HEK293 (cell line): ENCODE results near the gene TNKS2.

ENCODE experiments used
- EGR2 ChIP-seq: fragments of 450-650 bp; formaldehyde crosslinking; IDR thresholded peaks from 2 replicates; pipeline ENCODE4 v1.5.1; 2016; ENCODE audit warnings: low read depth, missing biosample characterization, missing genetic modification characterization
- FEZF1 ChIP-seq: fragments of 450-650 bp; formaldehyde crosslinking; IDR thresholded peaks from 2 replicates; pipeline ENCODE4 v1.5.1; 2016; ENCODE audit warnings: missing biosample characterization, missing genetic modification characterization
- GLI4 ChIP-seq: fragments of 450-650 bp; formaldehyde crosslinking; IDR thresholded peaks from 2 replicates; pipeline ENCODE4 v1.5.1; 2016; ENCODE audit warnings: missing biosample characterization, missing genetic modification characterization
- KLF8 ChIP-seq: fragments of 450-650 bp; formaldehyde crosslinking; IDR thresholded peaks from 2 replicates; pipeline ENCODE4 v1.5.1; 2016; ENCODE audit warnings: missing biosample characterization, missing genetic modification characterization
- MYNN ChIP-seq: fragments of 450-650 bp; formaldehyde crosslinking; IDR thresholded peaks from 2 replicates; pipeline ENCODE4 v1.5.1; 2016; ENCODE audit warnings: missing biosample characterization, missing genetic modification characterization, borderline replicate concordance
- OSR2 ChIP-seq: fragments of 450-650 bp; formaldehyde crosslinking; IDR thresholded peaks from 2 replicates; pipeline ENCODE4 v1.5.1; 2016; ENCODE audit warnings: missing biosample characterization, missing genetic modification characterization
- PRDM1 ChIP-seq: fragments of 450-650 bp; formaldehyde crosslinking; IDR thresholded peaks from 2 replicates; pipeline ENCODE4; 2016; ENCODE audit warnings: missing biosample characterization, missing genetic modification characterization
- REPIN1 ChIP-seq: fragments of 450-650 bp; formaldehyde crosslinking; IDR thresholded peaks from 2 replicates; pipeline ENCODE4 v1.5.1; 2017; ENCODE audit warnings: missing biosample characterization, missing genetic modification characterization, low read depth
- SETDB1 ChIP-seq: IDR thresholded peaks from one replicate; pipeline ENCODE4 v1.6.1; 2017; ENCODE audit warnings: mild to moderate bottlenecking, low read length, moderate library complexity, mixed read lengths; ENCODE audit not compliant: insufficient read length
- SP2 ChIP-seq: fragments of 450-650 bp; formaldehyde crosslinking; IDR thresholded peaks from 2 replicates; pipeline ENCODE4 v1.5.1; 2016; ENCODE audit warnings: missing biosample characterization, missing genetic modification characterization
- SP3 ChIP-seq: fragments of 450-650 bp; formaldehyde crosslinking; IDR thresholded peaks from 2 replicates; pipeline ENCODE4 v1.5.1; 2016; ENCODE audit warnings: missing biosample characterization, missing genetic modification characterization
- TRIM28 ChIP-seq: IDR thresholded peaks from 2 replicates; pipeline ENCODE4 v1.6.1; 2011; ENCODE audit warnings: low read length, control low read depth, borderline replicate concordance
- ZFP3 ChIP-seq: fragments of 450-650 bp; formaldehyde crosslinking; IDR thresholded peaks from 2 replicates; pipeline ENCODE4 v1.5.1; 2016; ENCODE audit warnings: low read depth, missing biosample characterization, missing genetic modification characterization
- ZNF155 ChIP-seq: fragments of 450-650 bp; formaldehyde crosslinking; IDR thresholded peaks from 2 replicates; pipeline ENCODE4 v1.5.1; 2016; ENCODE audit warnings: missing biosample characterization, missing genetic modification characterization
- ZNF169 ChIP-seq: fragments of 450-650 bp; formaldehyde crosslinking; IDR thresholded peaks from 2 replicates; pipeline ENCODE4 v1.5.1; 2016; ENCODE audit warnings: missing biosample characterization, missing genetic modification characterization
- ZNF184 ChIP-seq: fragments of 450-650 bp; IDR thresholded peaks from 2 replicates; pipeline ENCODE4 v1.5.1; 2018; ENCODE audit warnings: missing biosample characterization, mild to moderate bottlenecking, missing genetic modification characterization
- ZNF19 ChIP-seq: fragments of 450-650 bp; formaldehyde crosslinking; IDR thresholded peaks from 2 replicates; pipeline ENCODE4; 2016; ENCODE audit warnings: missing biosample characterization, missing genetic modification characterization, low read depth
- ZNF274 ChIP-seq, 2 experiments: fragments of 200-500 bp in 1 of 2; fragments of 450-650 bp in 1 of 2; sonication (Bioruptor generic) in 1 of 2; formaldehyde crosslinking in 1 of 2; IDR thresholded peaks; 2 replicates each; pipeline versions ENCODE4 v1.5.1 to v1.6.1; 2014 to 2016; ENCODE audit warnings: borderline replicate concordance in 1 of 2, inconsistent platforms in 1 of 2, low read length in 1 of 2, missing biosample characterization in 1 of 2, missing genetic modification characterization in 1 of 2
- ZNF324 ChIP-seq: fragments of 450-650 bp; formaldehyde crosslinking; IDR thresholded peaks from 2 replicates; pipeline ENCODE4 v1.5.1; 2016; ENCODE audit warnings: missing biosample characterization, missing genetic modification characterization
- ZNF341 ChIP-seq: fragments of 450-650 bp; formaldehyde crosslinking; IDR thresholded peaks from 2 replicates; pipeline ENCODE4; 2016; ENCODE audit warnings: low read depth, missing biosample characterization, missing genetic modification characterization
- ZNF404 ChIP-seq: fragments of 450-650 bp; formaldehyde crosslinking; IDR thresholded peaks from 2 replicates; pipeline ENCODE4 v1.5.1; 2017; ENCODE audit warnings: missing biosample characterization, missing genetic modification characterization
- ZNF426 ChIP-seq: fragments of 450-650 bp; formaldehyde crosslinking; IDR thresholded peaks from 2 replicates; pipeline ENCODE4 v1.5.1; 2017; ENCODE audit warnings: missing biosample characterization, missing genetic modification characterization, mild to moderate bottlenecking, inconsistent platforms, moderate library complexity
- ZNF544 ChIP-seq: fragments of 450-650 bp; formaldehyde crosslinking; IDR thresholded peaks from 2 replicates; pipeline ENCODE4 v1.5.0; 2017; ENCODE audit warnings: missing biosample characterization, missing genetic modification characterization
- ZNF558 ChIP-seq: fragments of 450-650 bp; formaldehyde crosslinking; IDR thresholded peaks from 2 replicates; pipeline ENCODE4 v1.5.1; 2016; ENCODE audit warnings: missing biosample characterization, missing genetic modification characterization
- ZNF561 ChIP-seq: fragments of 450-650 bp; IDR thresholded peaks from 2 replicates; pipeline ENCODE4 v1.5.1; 2018; ENCODE audit warnings: missing biosample characterization, missing genetic modification characterization, borderline replicate concordance
- ZNF596 ChIP-seq: fragments of 450-650 bp; IDR thresholded peaks from 2 replicates; pipeline ENCODE4 v1.5.0; 2018; ENCODE audit warnings: missing biosample characterization, mild to moderate bottlenecking, missing genetic modification characterization, moderate library complexity
- ZNF768 ChIP-seq: fragments of 450-650 bp; formaldehyde crosslinking; IDR thresholded peaks from 2 replicates; pipeline ENCODE4 v1.5.1; 2018; ENCODE audit warnings: missing biosample characterization, mild to moderate bottlenecking, missing genetic modification characterization
- ZSCAN16 ChIP-seq: fragments of 450-650 bp; formaldehyde crosslinking; IDR thresholded peaks from 2 replicates; pipeline ENCODE4 v1.5.1; 2016; ENCODE audit warnings: missing biosample characterization, missing genetic modification characterization
- ZSCAN23 ChIP-seq: fragments of 450-650 bp; formaldehyde crosslinking; IDR thresholded peaks from 2 replicates; pipeline ENCODE4 v1.5.1; 2016; ENCODE audit warnings: missing biosample characterization, missing genetic modification characterization
- TF ChIP-seq, protein P1 (sequence below): fragments of 450-650 bp; formaldehyde crosslinking; IDR thresholded peaks from 2 replicates; pipeline ENCODE4; 2016; ENCODE audit warnings: missing biosample characterization, missing genetic modification characterization
- TF ChIP-seq, protein P2 (sequence below): IDR thresholded peaks from 2 replicates; pipeline ENCODE4 v1.6.1; 2011; ENCODE audit warnings: mild to moderate bottlenecking, low read depth, low read length, borderline replicate concordance
- TF ChIP-seq, protein P3 (sequence below): fragments of 450-650 bp; formaldehyde crosslinking; IDR thresholded peaks from 2 replicates; pipeline ENCODE4 v1.5.1; 2016; ENCODE audit warnings: missing biosample characterization, missing genetic modification characterization, low read depth
- TF ChIP-seq, protein P4 (sequence below): fragments of 450-650 bp; formaldehyde crosslinking; IDR thresholded peaks from 2 replicates; pipeline ENCODE4 v1.5.1; 2016; ENCODE audit warnings: missing biosample characterization, missing genetic modification characterization
- TF ChIP-seq, protein P5 (sequence below): fragments of 450-650 bp; formaldehyde crosslinking; conservative IDR thresholded peaks from 2 replicates; pipeline ENCODE4 v1.5.1; 2016; ENCODE audit warnings: low read depth, missing biosample characterization, missing genetic modification characterization

TNKS2 gene

DNA sequence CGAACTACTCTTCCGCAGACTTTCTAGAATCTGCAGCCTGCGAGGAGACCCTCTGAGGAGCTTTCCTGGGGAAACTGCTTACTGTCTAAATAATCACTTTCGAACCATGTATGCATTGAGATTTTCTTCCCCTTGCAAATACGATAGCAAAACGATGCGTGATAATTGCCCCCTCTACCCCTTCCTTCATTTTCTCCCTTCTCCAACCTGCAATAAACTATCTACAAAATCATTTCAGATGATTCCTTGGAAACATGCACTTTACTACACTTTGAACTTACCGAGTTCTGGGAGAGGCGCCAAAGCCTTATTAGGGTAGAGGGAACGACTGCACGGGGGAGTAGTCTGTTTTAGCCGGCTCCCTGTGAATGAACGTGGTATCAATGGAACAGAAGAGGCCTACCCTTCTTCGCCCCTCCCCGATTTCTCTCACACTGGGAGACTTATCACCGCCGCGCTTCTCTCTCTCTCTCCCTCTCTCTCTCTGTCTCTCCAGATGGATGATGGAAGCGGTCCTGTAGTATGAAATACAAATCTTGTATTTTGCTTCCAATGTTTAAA is 111.0 kb downstream of the TNKS2 start, which contains the start of gene FGFBP3 (continued):
- TF ChIP-seq, protein P1, sequence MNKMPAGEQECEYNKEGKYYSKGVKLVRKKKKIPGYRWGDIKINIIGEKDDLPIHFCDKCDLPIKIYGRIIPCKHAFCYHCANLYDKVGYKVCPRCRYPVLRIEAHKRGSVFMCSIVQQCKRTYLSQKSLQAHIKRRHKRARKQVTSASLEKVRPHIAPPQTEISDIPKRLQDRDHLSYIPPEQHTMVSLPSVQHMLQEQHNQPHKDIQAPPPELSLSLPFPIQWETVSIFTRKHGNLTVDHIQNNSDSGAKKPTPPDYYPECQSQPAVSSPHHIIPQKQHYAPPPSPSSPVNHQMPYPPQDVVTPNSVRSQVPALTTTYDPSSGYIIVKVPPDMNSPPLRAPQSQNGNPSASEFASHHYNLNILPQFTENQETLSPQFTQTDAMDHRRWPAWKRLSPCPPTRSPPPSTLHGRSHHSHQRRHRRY (tag by site-specific recombination): no peak
- TF ChIP-seq ZNF169 (no peak), ZNF341 (peak; percentile 56; the same call in 1 of the 2 replicates), ZNF324 (tag by site-specific recombination) (0 out of 2 replicates have a peak, but pooled peaks have one; percentile 2), REPIN1 (tag by site-specific recombination) (no peak), EGR2 (tag by site-specific recombination) (no peak), KLF8 (tag by site-specific recombination) (no peak), ZNF274 (IDR thresholded peaks at IDR 0.05; ENCODE audit: low read length) (no peak), ZNF274 (tag by site-specific recombination; IDR thresholded peaks at IDR 0.05; ENCODE audit: borderline replicate concordance) (no peak), ZNF426 (tag by site-specific recombination) (no peak), MYNN (tag by site-specific recombination) (no peak), SP3 (tag by site-specific recombination) (peak; percentile 43), PRDM1 (tag by site-specific recombination) (peak; percentile 32; the same call in 1 of the 2 replicates), ZFP3 (tag by site-specific recombination) (no peak), SETDB1 (peak; percentile 39), ZNF558 (tag by site-specific recombination) (no peak), SP2 (peak; percentile 31), ZSCAN23 (tag by site-specific recombination) (no peak), ZNF768 (tag by site-specific recombination) (no peak), ZNF155 (tag by site-specific recombination) (no peak), GLI4 (no peak), ZSCAN16 (tag by site-specific recombination) (0 out of 2 replicates have a peak, but pooled peaks have one; percentile 6), OSR2 (tag by site-specific recombination) (no peak), ZNF404 (tag by site-specific recombination) (no peak), ZNF184 (tag by site-specific recombination) (0 out of 2 replicates have a peak, but pooled peaks have one; percentile 11), ZNF544 (tag by site-specific recombination) (no peak), ZNF19 (no peak), ZNF596 (tag by site-specific recombination) (peak; percentile 91), TRIM28 (no peak), FEZF1 (tag by site-specific recombination) (0 out of 2 replicates have a peak, but pooled peaks have one; percentile 4), ZNF561 (peak; percentile 65)
- TF ChIP-seq, protein P2, sequence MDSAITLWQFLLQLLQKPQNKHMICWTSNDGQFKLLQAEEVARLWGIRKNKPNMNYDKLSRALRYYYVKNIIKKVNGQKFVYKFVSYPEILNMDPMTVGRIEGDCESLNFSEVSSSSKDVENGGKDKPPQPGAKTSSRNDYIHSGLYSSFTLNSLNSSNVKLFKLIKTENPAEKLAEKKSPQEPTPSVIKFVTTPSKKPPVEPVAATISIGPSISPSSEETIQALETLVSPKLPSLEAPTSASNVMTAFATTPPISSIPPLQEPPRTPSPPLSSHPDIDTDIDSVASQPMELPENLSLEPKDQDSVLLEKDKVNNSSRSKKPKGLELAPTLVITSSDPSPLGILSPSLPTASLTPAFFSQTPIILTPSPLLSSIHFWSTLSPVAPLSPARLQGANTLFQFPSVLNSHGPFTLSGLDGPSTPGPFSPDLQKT: no peak
- TF ChIP-seq, protein P3, sequence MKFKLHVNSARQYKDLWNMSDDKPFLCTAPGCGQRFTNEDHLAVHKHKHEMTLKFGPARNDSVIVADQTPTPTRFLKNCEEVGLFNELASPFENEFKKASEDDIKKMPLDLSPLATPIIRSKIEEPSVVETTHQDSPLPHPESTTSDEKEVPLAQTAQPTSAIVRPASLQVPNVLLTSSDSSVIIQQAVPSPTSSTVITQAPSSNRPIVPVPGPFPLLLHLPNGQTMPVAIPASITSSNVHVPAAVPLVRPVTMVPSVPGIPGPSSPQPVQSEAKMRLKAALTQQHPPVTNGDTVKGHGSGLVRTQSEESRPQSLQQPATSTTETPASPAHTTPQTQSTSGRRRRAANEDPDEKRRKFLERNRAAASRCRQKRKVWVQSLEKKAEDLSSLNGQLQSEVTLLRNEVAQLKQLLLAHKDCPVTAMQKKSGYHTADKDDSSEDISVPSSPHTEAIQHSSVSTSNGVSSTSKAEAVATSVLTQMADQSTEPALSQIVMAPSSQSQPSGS (tag by site-specific recombination): no peak
- TF ChIP-seq, protein P4, sequence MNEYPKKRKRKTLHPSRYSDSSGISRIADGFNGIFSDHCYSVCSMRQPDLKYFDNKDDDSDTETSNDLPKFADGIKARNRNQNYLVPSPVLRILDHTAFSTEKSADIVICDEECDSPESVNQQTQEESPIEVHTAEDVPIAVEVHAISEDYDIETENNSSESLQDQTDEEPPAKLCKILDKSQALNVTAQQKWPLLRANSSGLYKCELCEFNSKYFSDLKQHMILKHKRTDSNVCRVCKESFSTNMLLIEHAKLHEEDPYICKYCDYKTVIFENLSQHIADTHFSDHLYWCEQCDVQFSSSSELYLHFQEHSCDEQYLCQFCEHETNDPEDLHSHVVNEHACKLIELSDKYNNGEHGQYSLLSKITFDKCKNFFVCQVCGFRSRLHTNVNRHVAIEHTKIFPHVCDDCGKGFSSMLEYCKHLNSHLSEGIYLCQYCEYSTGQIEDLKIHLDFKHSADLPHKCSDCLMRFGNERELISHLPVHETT (tag by site-specific recombination): no peak
- TF ChIP-seq, protein P5, sequence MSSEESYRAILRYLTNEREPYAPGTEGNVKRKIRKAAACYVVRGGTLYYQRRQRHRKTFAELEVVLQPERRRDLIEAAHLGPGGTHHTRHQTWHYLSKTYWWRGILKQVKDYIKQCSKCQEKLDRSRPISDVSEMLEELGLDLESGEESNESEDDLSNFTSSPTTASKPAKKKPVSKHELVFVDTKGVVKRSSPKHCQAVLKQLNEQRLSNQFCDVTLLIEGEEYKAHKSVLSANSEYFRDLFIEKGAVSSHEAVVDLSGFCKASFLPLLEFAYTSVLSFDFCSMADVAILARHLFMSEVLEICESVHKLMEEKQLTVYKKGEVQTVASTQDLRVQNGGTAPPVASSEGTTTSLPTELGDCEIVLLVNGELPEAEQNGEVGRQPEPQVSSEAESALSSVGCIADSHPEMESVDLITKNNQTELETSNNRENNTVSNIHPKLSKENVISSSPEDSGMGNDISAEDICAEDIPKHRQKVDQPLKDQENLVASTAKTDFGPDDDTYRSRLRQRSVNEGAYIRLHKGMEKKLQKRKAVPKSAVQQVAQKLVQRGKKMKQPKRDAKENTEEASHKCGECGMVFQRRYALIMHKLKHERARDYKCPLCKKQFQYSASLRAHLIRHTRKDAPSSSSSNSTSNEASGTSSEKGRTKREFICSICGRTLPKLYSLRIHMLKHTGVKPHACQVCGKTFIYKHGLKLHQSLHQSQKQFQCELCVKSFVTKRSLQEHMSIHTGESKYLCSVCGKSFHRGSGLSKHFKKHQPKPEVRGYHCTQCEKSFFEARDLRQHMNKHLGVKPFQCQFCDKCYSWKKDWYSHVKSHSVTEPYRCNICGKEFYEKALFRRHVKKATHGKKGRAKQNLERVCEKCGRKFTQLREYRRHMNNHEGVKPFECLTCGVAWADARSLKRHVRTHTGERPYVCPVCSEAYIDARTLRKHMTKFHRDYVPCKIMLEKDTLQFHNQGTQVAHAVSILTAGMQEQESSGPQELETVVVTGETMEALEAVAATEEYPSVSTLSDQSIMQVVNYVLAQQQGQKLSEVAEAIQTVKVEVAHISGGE (tag by site-specific recombination): no peak
